ENCODE data around the gene SCO2. TPM values are rescaled to one million over a fixed set of nuclear protein-coding genes. Genes with fewer than 3 reads are reported as not detected.

SCO2 gene
- total RNA-seq, 3 donors from 2014 or later = 1.9 to 6.6 (median 4.3) TPM

- H3K27me3 ChIP-seq = no peaks in the 10 kb centered on the region
- no peaks in the 10 kb centered on the region for H3K36me3 ChIP-seq
- intact Hi-C loops (cut with DNase I; ENCODE audit: low total_unique reads) = loop anchor here (1.0 to 10.0 kb wide), 2 partner anchors 21 to 254 kb away; partner anchors contain the start of genes HDAC10 and TYMP
- TF ChIP-seq POLR2A (IDR thresholded peaks at IDR 0.05) (no peak), CTCF (IDR thresholded peaks at IDR 0.05) (no peak), POLR2AphosphoS5 (IDR thresholded peaks at IDR 0.05) (no peak)
- peak overlapping the region; percentile 68 to 89 (median 89) for H3K4me3 ChIP-seq
- peak overlapping the region; percentile 97 to 98 for H3K27ac ChIP-seq
- no peaks in the 10 kb centered on the region for H3K9me3 ChIP-seq
- peaks cover 0 to 16% of the 10 kb centered on the region in 2 donors for H3K4me1 ChIP-seq
- no peak for DNase-seq (ENCODE audit: low spot score in 2 of 2)
Measured at GRCh38 chr22:50508897-50509296, 16.5 kb downstream of the SCO2 start.

- H3K4me3 ChIP-seq = peak within 1 kb of the TSS; percentile 92 to 95 (median 93)
- no peaks in the 10 kb centered on the region for H3K9me3 ChIP-seq
- DNase-seq (ENCODE audit: low spot score in 2 of 2) = peak; percentile 92 to 98
- TF ChIP-seq POLR2A (IDR thresholded peaks at IDR 0.05) (peak; percentile 32), POLR2AphosphoS5 (IDR thresholded peaks at IDR 0.05) (peak; percentile 93 to 99 (median 94)), CTCF (IDR thresholded peaks at IDR 0.05) (no peak)
- H3K27me3 ChIP-seq = no peaks in the 10 kb centered on the region
- no peaks in the 10 kb centered on the region for H3K36me3 ChIP-seq
- intact Hi-C loops (cut with DNase I; ENCODE audit: low total_unique reads) = loop anchor here (1.0 to 10.0 kb wide), 2 partner anchors 22 to 253 kb away; partner anchors contain the start of genes HDAC10 and TYMP
- H3K4me1 ChIP-seq = peaks cover 0 to 16% of the 10 kb centered on the region in 2 donors
- H3K27ac ChIP-seq = peak within 1 kb of the TSS; percentile 97 to 98
Measured at GRCh38 chr22:50507991-50508884, 17.2 kb downstream of the SCO2 start, which contains the start of gene NCAPH2. NCAPH2 (plus strand) TSS chr22:50508224; CDS start chr22:50508338, 114 bp downstream.

- peaks cover 0 to 16% of the 10 kb centered on the region in 2 donors for H3K4me1 ChIP-seq
- peak within 1 kb of the TSS; percentile 97 to 98 for H3K27ac ChIP-seq
- no peaks in the 10 kb centered on the region for H3K27me3 ChIP-seq
- TF ChIP-seq POLR2AphosphoS5 (IDR thresholded peaks at IDR 0.05) = peak; percentile 45 to 64 (median 53)
- no peak for TF ChIP-seq CTCF (IDR thresholded peaks at IDR 0.05)
- no peak for TF ChIP-seq POLR2A (IDR thresholded peaks at IDR 0.05)
- H3K4me3 ChIP-seq = peak within 1 kb of the TSS; percentile 92 to 95 (median 93)
- DNase-seq (ENCODE audit: low spot score in 2 of 2) = peak; percentile 88 to 89
- intact Hi-C loops (cut with DNase I; ENCODE audit: low total_unique reads) = loop anchor here (10.0 kb wide), 1 partner anchor 253 kb away; the partner anchor contains the start of gene HDAC10
- no peaks in the 10 kb centered on the region for H3K36me3 ChIP-seq
- no peaks in the 10 kb centered on the region for H3K9me3 ChIP-seq
Measured at GRCh38 chr22:50507421-50507990, 17.9 kb downstream of the SCO2 start, which contains the start of gene LMF2. LMF2 (minus strand) TSS chr22:50507702; CDS start chr22:50507675, 27 bp downstream.

- peak overlapping the region; percentile 92 to 95 (median 93) for H3K4me3 ChIP-seq
- H3K4me1 ChIP-seq = peaks cover 0 to 16% of the 10 kb centered on the region in 2 donors
- peak in 1 of 2 donors; percentile 46 for DNase-seq (ENCODE audit: low spot score in 2 of 2)
- intact Hi-C loops (cut with DNase I; ENCODE audit: low total_unique reads) = loop anchor here (1.0 to 10.0 kb wide), 2 partner anchors 12 to 252 kb away; partner anchors contain the start of gene HDAC10
- no peaks in the 10 kb centered on the region for H3K9me3 ChIP-seq
- H3K36me3 ChIP-seq = no peaks in the 10 kb centered on the region
- TF ChIP-seq POLR2AphosphoS5 (IDR thresholded peaks at IDR 0.05) = no peak
- TF ChIP-seq CTCF (IDR thresholded peaks at IDR 0.05) = no peak
- no peak for TF ChIP-seq POLR2A (IDR thresholded peaks at IDR 0.05)
- H3K27ac ChIP-seq = peak overlapping the region; percentile 78 to 81
- H3K27me3 ChIP-seq = no peaks in the 10 kb centered on the region
Measured at GRCh38 chr22:50506611-50507420, 18.6 kb downstream of the SCO2 start.

Data from breast epithelium (tissue), 4 donors.